T follicular helper cell (primary cell): Measurements from ENCODE around the gene UNC5B.
"Not testable (repeated sequence)": the region's sequence is repeated elsewhere in the genome, so short reads cannot be mapped to it uniquely, and the experiment has no call there.

ENCODE experiments used
- DNase-seq: peaks from one replicate; pipeline ENCODE4 v3.0.0-alpha.2; 2020; ENCODE audit warnings: low read depth

UNC5B gene

GRCh38 chr10:71283410-71283809 is 71.0 kb downstream of the UNC5B start:
- DNase-seq, result no peak

- no peak for DNase-seq
Measured at GRCh38 chr10:71283876-71284275, 71.5 kb downstream of the UNC5B start.

DNA sequence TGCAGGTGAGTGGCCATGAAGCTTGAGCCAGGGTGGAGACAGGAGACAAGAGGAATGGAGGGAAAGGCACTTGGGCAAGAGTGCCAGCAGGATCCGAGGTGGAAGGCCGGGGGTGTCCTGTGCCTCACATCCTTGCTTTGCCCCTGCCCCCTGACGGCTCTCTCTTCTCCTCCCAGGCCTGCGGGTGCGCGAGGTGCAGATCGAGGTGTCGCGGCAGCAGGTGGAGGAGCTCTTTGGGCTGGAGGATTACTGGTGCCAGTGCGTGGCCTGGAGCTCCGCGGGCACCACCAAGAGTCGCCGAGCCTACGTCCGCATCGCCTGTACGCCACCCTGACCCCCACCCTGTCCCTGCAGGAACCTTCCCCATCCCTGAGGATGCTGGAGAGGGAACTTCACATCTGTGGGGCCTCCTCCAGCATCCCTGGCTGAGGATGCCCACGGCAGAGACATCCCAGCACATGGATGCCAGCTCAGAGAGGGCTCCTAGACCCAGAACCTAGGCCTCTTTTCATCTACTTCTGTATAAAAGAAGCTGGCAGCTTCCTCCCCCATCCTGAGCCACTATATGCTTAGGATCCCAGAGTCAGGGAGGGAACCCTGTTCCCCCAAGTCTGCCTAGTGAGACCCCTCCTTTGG is 72.3 kb downstream of the UNC5B start:
- DNase-seq, result no peak

- DNase-seq, result no peak
Measured at GRCh38 chr10:71285180-71285545, 72.8 kb downstream of the UNC5B start.

DNA sequence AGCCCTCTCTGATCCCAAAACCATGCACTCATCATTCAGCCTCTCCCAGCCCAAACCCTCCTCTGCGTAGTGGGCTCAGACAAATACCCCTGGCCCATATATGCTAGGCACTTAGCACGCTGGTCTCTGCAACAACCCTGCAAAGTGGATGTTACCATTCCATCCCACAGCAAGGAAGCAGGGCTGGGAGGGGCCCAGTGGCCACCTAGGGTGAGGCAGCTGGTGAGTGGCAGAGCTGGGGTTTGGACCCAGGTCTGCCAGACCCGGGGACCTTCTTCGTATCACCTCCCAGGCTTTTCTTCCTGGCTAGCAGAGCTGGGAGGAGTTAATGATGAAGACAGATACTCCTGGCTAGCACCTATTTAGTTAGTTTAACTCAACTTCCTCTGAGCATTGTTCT is 73.6 kb downstream of the UNC5B start:
- DNase-seq, result no peak

DNA sequence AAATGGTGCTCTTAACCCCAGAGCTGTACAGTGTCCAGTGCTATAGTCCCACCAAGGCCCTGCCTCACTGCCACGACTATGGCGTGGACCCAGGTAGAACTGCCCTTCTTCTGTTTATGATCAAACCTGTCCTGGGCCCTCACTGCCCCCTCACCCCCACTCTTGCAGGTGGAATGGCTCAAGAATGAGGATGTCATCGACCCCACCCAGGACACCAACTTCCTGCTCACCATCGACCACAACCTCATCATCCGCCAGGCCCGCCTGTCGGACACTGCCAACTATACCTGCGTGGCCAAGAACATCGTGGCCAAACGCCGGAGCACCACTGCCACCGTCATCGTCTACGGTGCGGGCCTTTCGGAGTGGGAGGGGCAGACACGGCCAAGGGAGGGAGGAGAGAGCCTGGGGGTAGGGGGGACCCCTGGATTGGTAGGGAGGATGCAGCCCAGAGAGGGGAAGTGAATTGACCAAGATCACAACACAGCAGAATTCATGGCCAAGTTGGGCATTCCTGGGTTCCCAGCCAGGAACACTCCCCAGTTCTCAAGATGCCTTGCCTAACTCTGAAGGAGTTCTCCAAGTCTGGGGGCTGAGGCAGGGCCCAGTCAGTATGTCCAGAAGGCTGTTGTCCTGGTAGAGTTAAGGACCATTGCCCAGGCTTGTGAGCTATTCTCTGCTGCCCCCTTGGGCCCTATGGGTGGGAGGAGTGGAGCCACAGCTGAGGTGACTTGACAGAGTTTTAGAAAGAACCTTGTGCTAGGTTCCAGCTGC is 74.3 kb downstream of the UNC5B start:
- DNase-seq, result no peak

DNA sequence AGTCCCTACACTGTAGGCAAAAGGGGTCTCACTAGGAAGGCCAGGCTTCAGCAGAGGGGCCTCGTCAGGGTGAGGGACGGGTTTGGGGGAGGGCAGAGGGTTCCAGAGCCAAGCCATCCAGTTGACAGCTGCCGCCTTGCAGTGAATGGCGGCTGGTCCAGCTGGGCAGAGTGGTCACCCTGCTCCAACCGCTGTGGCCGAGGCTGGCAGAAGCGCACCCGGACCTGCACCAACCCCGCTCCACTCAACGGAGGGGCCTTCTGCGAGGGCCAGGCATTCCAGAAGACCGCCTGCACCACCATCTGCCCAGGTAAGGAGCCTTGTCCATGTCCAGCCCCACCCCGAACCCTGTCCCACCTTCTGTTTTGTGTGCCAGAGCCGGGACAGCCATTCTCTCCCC is 75.1 kb downstream of the UNC5B start:
- no peak for DNase-seq

DNA sequence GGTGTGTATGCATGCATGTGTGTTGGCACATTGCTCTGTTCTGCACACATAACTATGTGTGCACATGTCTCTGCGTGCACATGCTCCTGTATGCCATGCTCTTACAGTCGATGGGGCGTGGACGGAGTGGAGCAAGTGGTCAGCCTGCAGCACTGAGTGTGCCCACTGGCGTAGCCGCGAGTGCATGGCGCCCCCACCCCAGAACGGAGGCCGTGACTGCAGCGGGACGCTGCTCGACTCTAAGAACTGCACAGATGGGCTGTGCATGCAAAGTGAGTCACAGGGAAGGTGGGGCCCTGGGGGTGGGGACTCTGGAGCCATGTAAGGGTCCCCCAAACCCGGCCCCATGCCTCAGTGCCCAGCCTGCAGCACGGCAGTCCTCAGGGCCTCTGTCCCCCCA is 76.1 kb downstream of the UNC5B start:
- no peak for DNase-seq

DNA sequence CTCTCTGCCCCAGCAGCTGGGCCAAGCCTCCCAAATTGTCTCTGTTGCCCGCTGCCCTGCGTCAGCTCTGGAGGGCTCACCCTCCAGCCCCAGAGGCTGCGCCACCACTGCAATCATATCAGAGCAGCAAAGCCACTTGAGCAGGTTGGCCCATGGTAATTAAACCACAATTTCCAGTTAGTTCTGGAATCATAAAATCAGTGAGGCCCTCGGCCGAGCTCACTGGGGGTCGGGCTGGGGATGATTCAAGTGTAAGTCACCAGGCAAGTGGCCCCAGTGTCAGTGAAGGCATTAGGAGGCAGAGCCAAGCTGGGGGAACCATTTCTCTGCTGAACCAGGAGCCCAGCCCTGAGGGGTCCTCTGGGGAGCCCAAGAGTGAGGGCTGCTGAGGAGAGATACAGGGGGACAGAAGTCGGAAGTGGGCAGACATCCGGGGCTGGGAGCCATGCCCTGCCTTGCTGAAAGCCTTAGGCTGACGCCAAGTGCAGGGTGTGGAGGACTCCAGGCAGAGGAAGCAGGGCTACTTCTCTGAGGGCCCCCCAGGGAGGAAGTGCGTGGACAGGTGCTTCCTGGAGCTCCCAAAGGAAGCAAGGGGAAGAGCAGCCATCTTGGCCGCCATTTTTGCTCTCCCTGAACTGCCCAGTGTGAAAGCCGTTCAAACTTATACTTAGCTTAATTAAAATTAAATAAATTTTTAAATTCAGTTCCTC is 77.2 kb downstream of the UNC5B start:
- DNase-seq, result no peak

GRCh38 chr10:71290331-71290730 is 78.0 kb downstream of the UNC5B start:
- no peak for DNase-seq

DNA sequence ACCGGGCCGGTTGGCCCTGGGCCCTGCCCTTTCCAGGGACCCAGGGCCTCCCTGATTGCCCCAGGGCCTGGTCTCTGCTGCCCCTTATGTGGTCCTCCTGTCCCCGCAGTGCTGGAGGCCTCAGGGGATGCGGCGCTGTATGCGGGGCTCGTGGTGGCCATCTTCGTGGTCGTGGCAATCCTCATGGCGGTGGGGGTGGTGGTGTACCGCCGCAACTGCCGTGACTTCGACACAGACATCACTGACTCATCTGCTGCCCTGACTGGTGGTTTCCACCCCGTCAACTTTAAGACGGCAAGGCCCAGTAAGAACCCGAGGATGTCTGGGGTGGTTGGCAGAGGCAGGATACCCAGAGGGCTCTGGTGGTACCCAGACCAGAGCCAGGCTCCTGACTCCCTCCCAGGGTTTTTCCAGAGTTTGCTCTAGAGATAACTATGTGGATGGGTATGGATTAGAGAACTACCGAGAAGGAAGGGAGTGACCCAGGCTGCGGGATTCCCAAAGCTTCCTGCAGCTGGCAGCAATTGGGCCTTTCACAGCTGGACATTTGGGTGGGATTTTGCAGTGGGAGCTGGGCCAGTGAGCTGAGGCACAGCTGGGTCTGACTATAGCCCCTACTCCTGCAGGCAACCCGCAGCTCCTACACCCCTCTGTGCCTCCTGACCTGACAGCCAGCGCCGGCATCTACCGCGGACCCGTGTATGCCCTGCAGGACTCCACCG is 78.6 kb downstream of the UNC5B start:
- no peak for DNase-seq

DNA sequence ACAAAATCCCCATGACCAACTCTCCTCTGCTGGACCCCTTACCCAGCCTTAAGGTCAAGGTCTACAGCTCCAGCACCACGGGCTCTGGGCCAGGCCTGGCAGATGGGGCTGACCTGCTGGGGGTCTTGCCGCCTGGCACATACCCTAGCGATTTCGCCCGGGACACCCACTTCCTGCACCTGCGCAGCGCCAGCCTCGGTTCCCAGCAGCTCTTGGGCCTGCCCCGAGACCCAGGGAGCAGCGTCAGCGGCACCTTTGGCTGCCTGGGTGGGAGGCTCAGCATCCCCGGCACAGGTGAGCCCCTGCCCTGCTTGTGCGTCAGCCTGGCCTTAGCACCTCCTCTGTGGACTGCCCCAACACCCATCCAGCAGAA is 79.1 kb downstream of the UNC5B start:
- no peak for DNase-seq

DNA sequence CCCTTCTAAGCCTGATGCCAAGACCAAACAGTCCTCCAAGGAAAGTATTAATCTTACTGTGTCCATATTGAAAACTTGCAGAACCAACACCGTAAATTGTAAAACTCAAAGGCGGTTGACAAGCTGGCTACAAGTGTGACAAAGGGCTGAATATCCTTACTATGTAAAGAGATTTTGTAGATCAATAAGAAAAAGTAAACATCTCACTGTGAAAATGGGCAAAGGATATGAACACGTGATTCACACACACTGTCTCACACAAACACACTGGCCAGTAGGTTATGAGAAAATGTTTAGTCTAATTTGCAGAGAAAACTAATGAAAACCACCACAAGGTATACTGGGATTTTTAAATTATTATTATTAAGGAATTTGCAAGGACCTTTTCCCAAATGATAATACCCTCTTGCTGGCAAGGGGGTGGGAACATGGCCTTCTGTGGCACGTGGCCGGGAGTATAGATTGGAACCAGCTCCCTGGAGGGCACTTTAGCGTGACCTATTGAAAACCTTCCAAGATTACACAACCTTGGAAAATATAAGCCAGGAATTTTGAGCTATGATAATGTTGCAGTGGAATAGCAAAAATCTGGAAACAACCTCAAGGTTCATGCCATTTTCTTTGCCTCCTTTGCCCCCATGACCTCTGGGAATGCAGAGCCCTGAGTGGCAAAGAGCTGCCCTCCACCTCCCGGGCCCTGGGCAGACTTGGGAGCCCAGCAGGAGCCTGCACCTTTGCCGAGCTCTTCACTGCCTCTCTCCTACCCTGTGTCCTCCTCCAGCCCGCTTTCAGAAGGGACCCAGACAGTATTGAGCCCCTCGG is 80.5 kb downstream of the UNC5B start:
- no peak for DNase-seq

- DNase-seq, result no peak
Measured at GRCh38 chr10:71293446-71294084, 81.2 kb downstream of the UNC5B start.

DNA sequence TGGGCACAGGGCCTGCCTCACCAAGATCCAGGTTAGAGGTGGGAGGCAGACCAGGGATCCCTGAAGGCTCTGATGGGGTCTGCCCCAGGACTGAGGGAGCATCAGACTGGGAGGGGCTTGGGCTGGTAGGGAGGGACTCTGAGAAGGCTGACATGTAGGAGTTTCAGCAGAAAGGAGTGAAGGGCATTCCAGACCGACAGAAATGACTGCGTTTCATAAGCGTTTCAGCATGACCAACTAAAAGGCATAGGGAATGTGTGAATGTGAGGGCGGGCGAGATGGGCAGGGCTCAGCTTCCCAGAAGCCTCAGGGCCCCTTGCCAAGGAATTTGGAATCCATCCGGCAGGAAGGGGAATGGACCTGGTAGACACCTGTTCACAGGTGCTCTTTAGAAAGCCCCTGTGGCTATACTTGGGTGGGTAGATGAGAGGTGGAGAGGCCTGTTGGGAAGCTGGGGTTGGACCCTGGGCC is 81.8 kb downstream of the UNC5B start:
- DNase-seq, result no peak

DNA sequence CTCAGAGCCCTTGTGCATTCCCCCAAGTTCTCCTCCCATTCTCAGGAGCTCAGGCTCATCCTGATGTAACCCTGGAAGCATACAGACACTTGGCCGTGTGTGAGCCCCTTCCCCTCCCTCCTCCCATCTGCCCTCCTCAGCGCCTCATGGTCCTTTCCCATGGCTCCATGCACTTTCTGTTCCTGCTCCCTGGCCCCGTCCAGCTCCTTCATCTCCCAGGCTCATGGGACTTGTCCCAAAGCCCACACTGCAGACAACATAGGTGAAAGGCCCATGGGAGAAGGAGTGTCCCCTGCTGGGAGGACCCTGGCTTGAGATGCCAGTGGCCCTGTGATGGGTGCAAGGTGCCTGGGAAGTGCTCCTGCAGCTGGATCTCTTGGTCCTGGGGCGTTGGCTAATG is 82.5 kb downstream of the UNC5B start:
- DNase-seq, result no peak

DNA sequence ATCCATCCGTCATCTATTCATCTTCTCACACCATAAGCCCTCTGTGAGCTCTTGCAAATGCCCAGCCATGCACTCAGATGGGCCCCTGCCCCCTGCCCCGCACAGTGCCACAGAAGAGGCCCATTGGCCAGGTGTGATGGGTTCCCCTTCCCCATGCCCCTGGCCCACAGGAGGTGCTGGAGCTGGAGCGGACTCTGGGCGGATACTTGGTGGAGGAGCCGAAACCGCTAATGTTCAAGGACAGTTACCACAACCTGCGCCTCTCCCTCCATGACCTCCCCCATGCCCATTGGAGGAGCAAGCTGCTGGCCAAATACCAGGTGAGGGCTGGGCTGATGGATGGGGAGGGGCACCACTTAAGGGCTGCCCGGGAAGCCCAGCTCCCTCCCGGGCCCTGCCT is 83.3 kb downstream of the UNC5B start:
- DNase-seq, result no peak

- DNase-seq, result no peak
Measured at GRCh38 chr10:71296086-71296485, 83.7 kb downstream of the UNC5B start.

DNA sequence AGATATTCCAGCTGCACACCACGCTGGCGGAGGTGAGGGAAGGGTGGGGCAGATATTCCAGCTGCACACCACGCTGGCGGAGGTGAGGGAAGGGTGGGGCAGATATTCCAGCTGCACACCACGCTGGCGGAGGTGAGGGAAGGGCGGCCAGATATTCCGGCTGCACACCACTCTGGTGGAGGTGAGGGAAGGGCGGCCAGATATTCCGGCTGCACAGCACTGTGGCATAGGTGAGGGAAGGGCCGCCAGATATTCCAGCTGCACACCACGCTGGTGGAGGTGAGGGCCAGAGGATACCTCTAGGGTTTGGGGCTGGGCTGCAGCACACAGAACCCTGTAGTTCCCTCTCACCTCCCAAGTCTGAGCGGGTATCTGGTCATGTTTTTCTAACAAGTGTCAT is 84.4 kb downstream of the UNC5B start:
- not testable (repeated sequence) for DNase-seq

GRCh38 chr10:71297343-71297742 is 85.0 kb downstream of the UNC5B start:
- no peak for DNase-seq
